ENCODE data around the gene GCK. TPM values are rescaled to one million over a fixed set of nuclear protein-coding genes. Genes with fewer than 3 reads are reported as not detected.
"Not testable (repeated sequence)": the region's sequence is repeated elsewhere in the genome, so short reads cannot be mapped to it uniquely, and the experiment has no call there.

Gene GCK
- total RNA-seq, 2 experiments from 2014 or later: 2.1 to 3.3 TPM

DNA sequence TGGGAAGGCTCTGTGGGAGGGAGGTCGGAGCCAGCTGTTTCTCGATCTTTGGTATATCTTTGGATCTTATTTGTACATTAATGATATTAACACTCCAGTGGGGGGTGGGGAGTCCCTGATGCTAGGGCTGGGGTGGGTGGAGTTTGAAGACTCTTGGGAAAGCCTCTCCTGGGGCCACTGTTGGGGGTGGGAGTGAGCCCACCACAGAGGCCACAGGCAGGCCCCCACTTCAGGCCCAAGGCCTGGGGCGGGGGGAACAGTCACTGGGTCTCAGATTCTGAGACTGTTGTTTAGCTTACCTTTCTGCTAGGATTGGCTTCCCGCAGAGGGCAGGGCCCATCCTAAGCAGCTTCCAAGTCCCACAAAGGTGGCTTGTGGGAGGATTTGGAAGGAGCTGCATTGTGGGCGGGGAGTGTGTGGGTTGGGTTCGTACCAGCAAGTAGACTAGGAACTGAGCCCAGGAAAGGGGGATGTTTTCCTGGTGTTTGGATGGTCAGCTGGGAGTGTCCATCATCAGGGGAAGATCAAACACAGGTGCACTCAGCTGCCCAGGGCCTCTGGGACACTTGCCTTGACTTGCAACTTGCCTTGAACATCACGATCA is 23.4 kb upstream of the GCK start:
- intact Hi-C loops (cut with micrococcal nuclease): no loop called here
- no peak overlapping the region for H3K27ac Mint-ChIP-seq
- no peak overlapping the region for H3K4me3 Mint-ChIP-seq
- no peaks in the 10 kb centered on the region for H3K4me1 Mint-ChIP-seq (ENCODE audit: low read depth)
- H3K36me3 Mint-ChIP-seq (ENCODE audit: low read depth): peaks cover 3% of the 10 kb centered on the region
- H3K9me3 Mint-ChIP-seq: no peaks in the 10 kb centered on the region
- no peak for DNase-seq
- CTCF ChIA-PET: interaction anchor here (0.6 to 1.1 kb wide), 2 partner anchors 28 to 353 kb away, joined by 3 to 4 read pairs; no protein-coding TSS in a partner anchor
- no peaks in the 10 kb centered on the region for H3K27me3 Mint-ChIP-seq (ENCODE audit: low read depth)

DNA sequence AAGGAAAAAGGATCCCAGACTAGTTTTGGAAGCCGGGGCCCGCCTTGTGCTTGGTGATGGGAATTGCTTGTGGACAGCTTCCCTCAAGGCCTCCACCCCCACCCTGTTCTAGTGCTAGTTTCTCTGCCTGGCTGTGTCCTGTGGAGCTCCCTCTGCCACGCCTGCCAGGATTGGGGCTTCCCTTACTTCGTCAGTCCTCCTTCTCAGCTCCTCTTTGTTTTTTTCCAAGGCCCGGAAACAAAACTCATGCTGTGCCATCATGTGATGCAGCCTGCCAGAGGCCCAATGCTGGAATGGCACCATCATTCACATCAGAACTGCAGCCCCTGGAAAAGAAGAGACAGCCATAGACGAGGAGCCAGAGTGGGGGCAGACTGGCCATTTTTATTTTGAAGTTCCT is 22.8 kb upstream of the GCK start:
- intact Hi-C loops (cut with micrococcal nuclease): no loop called here
- DNase-seq: no peak
- H3K27me3 Mint-ChIP-seq (ENCODE audit: low read depth): no peaks in the 10 kb centered on the region
- H3K4me1 Mint-ChIP-seq (ENCODE audit: low read depth): no peaks in the 10 kb centered on the region
- H3K9me3 Mint-ChIP-seq: no peaks in the 10 kb centered on the region
- CTCF ChIA-PET: interaction anchor here (1.1 kb wide), 1 partner anchor 29 kb away, joined by 4 read pairs; no protein-coding TSS in a partner anchor
- H3K27ac Mint-ChIP-seq: no peak overlapping the region
- H3K36me3 Mint-ChIP-seq (ENCODE audit: low read depth): peaks cover 3% of the 10 kb centered on the region
- H3K4me3 Mint-ChIP-seq: no peak overlapping the region

DNA sequence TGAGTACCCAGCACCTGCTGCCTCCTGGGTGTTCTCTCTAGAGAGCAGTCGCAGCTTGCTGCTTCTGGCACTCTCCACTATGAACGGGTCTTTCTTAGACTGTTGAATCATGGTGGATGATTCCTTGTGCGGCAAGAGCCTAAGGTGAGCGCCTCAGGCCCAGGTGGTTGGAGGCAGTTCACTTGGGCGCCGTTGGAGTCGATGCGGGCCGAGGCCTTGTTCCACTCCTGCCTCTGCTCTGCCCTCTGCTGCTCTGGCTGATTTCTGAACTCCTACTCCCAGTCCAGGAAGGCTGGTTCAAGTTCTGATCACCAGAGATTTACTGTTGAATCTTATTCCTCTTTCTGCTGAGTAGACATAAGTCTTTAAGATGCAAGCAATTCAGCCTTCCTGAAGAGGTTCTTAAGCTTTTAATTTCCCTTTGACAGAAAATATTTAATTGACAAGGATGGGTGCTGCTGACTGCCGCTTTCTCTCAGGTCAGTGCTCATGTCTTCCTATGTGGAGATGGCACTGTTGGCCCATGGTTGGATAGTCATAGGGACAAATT is 22.0 kb upstream of the GCK start:
- Mint-ChIP-seq H3K9me3 (no peaks in the 10 kb centered on the region), H3K36me3 (ENCODE audit: low read depth) (peaks cover 3% of the 10 kb centered on the region), H3K27me3 (ENCODE audit: low read depth) (no peaks in the 10 kb centered on the region), H3K27ac (no peak overlapping the region), H3K4me1 (ENCODE audit: low read depth) (no peaks in the 10 kb centered on the region), H3K4me3 (no peak overlapping the region)
- DNase-seq: no peak
- intact Hi-C loops (cut with micrococcal nuclease): no loop called here
- CTCF ChIA-PET: no interaction called here

DNA sequence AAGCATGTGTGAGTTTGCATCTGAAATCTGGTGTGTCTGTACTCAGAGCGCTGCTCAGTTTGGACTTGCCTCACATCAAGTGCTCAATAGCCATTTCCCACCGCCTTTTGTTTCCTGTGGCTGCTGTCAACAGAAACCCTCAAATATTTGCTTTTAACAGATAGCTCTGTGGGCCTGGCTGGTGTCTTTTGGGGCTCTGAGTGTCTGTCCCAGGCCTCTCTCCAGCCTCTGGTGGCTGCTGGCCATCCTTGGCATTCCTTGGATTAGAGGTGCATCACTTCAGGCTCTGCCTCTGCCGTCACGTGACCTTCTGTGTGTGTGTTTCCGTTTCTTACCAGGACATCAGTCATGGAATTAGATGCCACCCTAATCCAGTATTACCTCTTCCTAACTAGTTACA is 20.9 kb upstream of the GCK start:
- H3K4me3 Mint-ChIP-seq: no peak overlapping the region
- CTCF ChIA-PET: interaction anchor here (0.8 to 1.1 kb wide), 2 partner anchors 9 to 30 kb away, joined by 3 read pairs; partner anchors contain the start of gene YKT6
- no peaks in the 10 kb centered on the region for H3K4me1 Mint-ChIP-seq (ENCODE audit: low read depth)
- H3K27ac Mint-ChIP-seq: no peak overlapping the region
- H3K36me3 Mint-ChIP-seq (ENCODE audit: low read depth): peaks cover 5% of the 10 kb centered on the region
- intact Hi-C loops (cut with micrococcal nuclease): no loop called here
- no peak for DNase-seq
- H3K27me3 Mint-ChIP-seq (ENCODE audit: low read depth): no peaks in the 10 kb centered on the region
- H3K9me3 Mint-ChIP-seq: no peaks in the 10 kb centered on the region

DNA sequence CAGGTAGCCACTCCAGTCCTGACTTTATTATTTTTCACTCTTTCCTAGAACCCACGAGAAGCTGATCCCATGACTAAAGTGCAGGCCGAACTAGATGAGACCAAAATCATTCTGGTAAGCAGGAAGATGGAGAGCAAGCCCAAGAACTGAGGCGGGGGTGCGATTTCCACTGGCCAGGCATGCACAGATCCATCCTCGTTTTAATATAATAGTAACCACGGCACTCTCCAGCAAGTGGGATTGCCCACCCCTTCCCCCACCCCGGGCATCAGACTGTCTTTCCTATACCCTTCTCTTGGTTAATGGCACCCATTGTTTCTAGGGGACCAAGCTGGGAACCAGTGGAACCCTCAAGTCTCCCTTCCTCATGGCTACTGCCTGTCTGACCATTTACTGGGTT is 18.8 kb upstream of the GCK start:
- intact Hi-C loops (cut with micrococcal nuclease): no loop called here
- H3K36me3 Mint-ChIP-seq (ENCODE audit: low read depth): peaks cover 10% of the 10 kb centered on the region
- H3K27ac Mint-ChIP-seq: no peak overlapping the region
- CTCF ChIA-PET: interaction anchor here (0.6 kb wide), 1 partner anchor 148 kb away, joined by 6 read pairs; no protein-coding TSS in a partner anchor
- no peak for DNase-seq
- H3K4me3 Mint-ChIP-seq: no peak overlapping the region
- peaks cover 12% of the 10 kb centered on the region for H3K4me1 Mint-ChIP-seq (ENCODE audit: low read depth)
- no peaks in the 10 kb centered on the region for H3K27me3 Mint-ChIP-seq (ENCODE audit: low read depth)
- H3K9me3 Mint-ChIP-seq: no peaks in the 10 kb centered on the region

DNA sequence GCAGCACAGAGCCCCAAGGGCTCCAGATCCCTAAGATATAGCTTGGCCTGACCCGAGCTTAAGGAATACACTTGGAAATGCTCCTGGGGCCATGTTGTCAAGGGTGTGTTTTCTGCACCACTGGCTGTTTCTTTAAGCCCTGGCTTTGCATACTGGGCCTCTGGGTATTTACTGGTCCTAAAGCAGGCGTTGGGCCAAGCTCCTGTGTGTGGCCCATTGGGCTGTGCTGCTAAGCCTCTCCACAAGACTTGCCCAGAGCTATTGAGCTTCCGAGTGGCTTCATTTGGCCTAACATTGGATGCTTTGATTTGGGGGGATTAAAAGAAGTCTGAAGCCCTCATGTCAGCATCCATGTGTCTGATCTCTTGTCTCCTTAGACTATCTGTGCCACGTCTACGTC is 16.8 kb upstream of the GCK start:
- CTCF ChIA-PET: interaction anchor here (1.4 kb wide), 1 partner anchor 82 kb away, joined by 3 read pairs; the partner anchor contains the start of gene POLD2
- no peak overlapping the region for H3K4me3 Mint-ChIP-seq
- DNase-seq: no peak
- peaks cover 26% of the 10 kb centered on the region for H3K4me1 Mint-ChIP-seq (ENCODE audit: low read depth)
- intact Hi-C loops (cut with micrococcal nuclease): no loop called here
- no peak overlapping the region for H3K27ac Mint-ChIP-seq
- H3K27me3 Mint-ChIP-seq (ENCODE audit: low read depth): no peaks in the 10 kb centered on the region
- peaks cover 7% of the 10 kb centered on the region for H3K36me3 Mint-ChIP-seq (ENCODE audit: low read depth)
- no peaks in the 10 kb centered on the region for H3K9me3 Mint-ChIP-seq

DNA sequence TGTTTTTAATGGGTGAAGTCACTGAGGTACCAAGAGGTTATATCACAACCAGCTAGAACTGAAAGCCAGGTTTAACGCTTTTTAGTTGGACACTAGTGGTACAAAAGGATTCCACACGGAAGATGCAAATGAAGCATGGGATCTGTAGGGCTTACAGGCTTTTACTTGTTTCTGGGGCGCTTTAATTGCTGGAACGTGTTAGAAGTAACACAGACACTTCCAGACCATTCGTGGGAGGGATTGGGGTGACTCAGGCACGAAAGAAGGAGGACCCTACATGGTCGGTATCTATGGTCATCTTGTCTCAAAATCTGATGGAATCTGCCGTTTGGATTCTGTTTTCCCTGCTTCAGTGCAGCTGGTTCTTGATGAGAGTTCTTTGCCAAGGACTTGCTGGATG is 12.6 kb upstream of the GCK start:
- H3K36me3 Mint-ChIP-seq (ENCODE audit: low read depth): peaks cover 7% of the 10 kb centered on the region
- peaks cover 28% of the 10 kb centered on the region for H3K4me1 Mint-ChIP-seq (ENCODE audit: low read depth)
- no peaks in the 10 kb centered on the region for H3K9me3 Mint-ChIP-seq
- peak overlapping the region; percentile 82 for H3K4me3 Mint-ChIP-seq
- no peak overlapping the region for H3K27ac Mint-ChIP-seq
- CTCF ChIA-PET: interaction anchor here (0.6 to 1.1 kb wide), 3 partner anchors 8 to 95 kb away, joined by 3 to 4 read pairs (median 3); no protein-coding TSS in a partner anchor
- no peaks in the 10 kb centered on the region for H3K27me3 Mint-ChIP-seq (ENCODE audit: low read depth)
- intact Hi-C loops (cut with micrococcal nuclease): loop anchor here (2.0 kb wide), 2 partner anchors 119 to 289 kb away; partner anchors contain the start of genes NUDCD3 and POLM
- no peak for DNase-seq

DNA sequence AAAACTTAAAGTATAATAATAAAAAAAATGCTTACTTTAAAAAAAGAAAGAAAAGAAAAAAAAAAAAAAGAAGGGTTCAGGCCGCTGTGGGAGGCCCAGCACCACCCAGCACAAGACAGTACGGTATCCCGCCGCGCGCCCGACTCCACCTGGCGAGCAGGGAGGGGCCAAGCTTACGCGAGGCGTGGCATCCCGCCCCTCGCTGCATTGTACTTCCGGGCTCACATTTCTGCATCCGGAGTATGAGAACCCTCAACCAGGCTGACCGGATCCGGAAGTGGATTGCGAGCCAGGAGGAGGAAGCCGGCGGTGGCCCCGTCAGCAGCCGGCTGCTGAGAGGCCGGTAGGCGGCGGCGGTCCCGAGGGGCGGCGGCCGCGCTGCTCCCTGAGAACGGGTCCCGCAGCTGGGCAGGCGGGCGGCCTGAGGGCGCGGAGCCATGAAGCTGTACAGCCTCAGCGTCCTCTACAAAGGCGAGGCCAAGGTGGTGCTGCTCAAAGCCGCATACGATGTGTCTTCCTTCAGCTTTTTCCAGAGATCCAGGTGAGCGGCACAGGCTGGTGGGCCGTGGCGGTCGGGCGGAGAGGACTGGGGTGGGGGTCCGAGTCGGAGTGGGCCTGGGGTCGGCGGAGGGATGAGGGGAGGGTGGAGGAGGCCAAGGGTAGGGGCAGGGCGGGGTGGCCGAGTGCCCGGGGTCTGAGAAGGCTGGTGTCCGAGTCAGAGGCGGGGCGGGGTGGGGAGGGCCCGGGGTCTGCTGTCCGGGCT is 11.6 kb upstream of the GCK start, which contains the start of gene YKT6:
Gene YKT6, plus strand, starts transcription at position 280 of the 763 bp plus-strand sequence. Its CDS starts 158 bp downstream, at position 438.
- intact Hi-C loops (cut with micrococcal nuclease): loop anchor here (1.0 to 2.0 kb wide), 4 partner anchors 78 to 290 kb away; partner anchors contain the start of genes NUDCD3, POLD2 and POLM
- peak within 1 kb of the TSS; percentile 56 for H3K27ac Mint-ChIP-seq
- H3K4me1 Mint-ChIP-seq (ENCODE audit: low read depth): peaks cover 28% of the 10 kb centered on the region
- no peaks in the 10 kb centered on the region for H3K9me3 Mint-ChIP-seq
- peak within 1 kb of the TSS; percentile 82 for H3K4me3 Mint-ChIP-seq
- DNase-seq: peak; percentile 98
- CTCF ChIA-PET: interaction anchor here (0.8 to 1.1 kb wide), 3 partner anchors 8 to 428 kb away, joined by 3 read pairs; no protein-coding TSS in a partner anchor
- H3K36me3 Mint-ChIP-seq (ENCODE audit: low read depth): peaks cover 7% of the 10 kb centered on the region
- no peaks in the 10 kb centered on the region for H3K27me3 Mint-ChIP-seq (ENCODE audit: low read depth)

DNA sequence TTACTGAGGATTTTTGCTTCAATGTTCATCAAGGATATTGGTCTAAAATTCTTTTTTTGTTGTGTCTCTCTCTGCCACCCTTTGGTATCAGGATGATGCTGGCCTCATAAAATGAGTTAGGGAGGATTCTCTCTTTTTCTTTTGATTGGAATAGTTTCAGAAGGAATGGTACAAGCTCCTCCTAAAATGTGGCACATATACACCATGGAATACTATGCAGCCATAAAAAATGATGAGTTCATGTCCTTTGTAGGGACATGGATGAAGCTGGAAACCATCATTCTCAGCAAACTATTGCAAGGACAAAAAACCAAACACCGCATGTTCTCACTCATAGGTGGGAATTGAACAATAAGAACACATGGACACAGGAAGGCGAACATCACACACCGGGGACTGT is 10.9 kb upstream of the GCK start:
- CTCF ChIA-PET: interaction anchor here (0.8 kb wide), 1 partner anchor 429 kb away, joined by 3 read pairs; no protein-coding TSS in a partner anchor
- intact Hi-C loops (cut with micrococcal nuclease): loop anchor here (1.0 to 2.0 kb wide), 4 partner anchors 77 to 291 kb away; partner anchors contain the start of genes NUDCD3, POLD2 and POLM
- H3K27me3 Mint-ChIP-seq (ENCODE audit: low read depth); H3K27ac Mint-ChIP-seq; H3K36me3 Mint-ChIP-seq (ENCODE audit: low read depth); DNase-seq; H3K9me3 Mint-ChIP-seq: not testable (repeated sequence)
- Mint-ChIP-seq H3K4me1 (ENCODE audit: low read depth) (peaks cover 28% of the 10 kb centered on the region), H3K4me3 (peak overlapping the region; percentile 68)

DNA sequence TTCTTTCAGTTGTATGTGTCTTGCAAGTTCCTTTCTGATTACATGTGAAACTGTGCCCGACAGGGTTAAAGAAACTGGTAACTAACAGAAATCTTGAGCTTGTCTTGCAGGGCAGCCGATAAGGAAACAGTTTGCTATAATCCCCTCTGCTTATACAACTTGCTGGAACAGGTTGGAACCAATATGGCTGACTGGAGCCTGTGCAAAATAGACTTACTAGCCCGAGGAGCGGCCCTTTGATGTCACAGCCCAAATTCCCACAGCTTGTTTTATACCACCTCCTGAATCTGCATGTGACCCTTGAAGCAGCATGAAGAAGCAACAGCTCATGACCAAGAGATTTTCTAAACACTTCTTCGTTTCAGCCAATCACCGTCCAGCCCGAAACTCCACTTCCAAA is 8.2 kb upstream of the GCK start:
- Mint-ChIP-seq H3K4me3 (no peak overlapping the region), H3K36me3 (ENCODE audit: low read depth) (no peaks in the 10 kb centered on the region), H3K27me3 (ENCODE audit: low read depth) (peaks cover 2% of the 10 kb centered on the region), H3K27ac (no peak overlapping the region), H3K4me1 (ENCODE audit: low read depth) (peaks cover 21% of the 10 kb centered on the region), H3K9me3 (peaks cover 1% of the 10 kb centered on the region)
- intact Hi-C loops (cut with micrococcal nuclease): no loop called here
- CTCF ChIA-PET: no interaction called here
- no peak for DNase-seq

DNA sequence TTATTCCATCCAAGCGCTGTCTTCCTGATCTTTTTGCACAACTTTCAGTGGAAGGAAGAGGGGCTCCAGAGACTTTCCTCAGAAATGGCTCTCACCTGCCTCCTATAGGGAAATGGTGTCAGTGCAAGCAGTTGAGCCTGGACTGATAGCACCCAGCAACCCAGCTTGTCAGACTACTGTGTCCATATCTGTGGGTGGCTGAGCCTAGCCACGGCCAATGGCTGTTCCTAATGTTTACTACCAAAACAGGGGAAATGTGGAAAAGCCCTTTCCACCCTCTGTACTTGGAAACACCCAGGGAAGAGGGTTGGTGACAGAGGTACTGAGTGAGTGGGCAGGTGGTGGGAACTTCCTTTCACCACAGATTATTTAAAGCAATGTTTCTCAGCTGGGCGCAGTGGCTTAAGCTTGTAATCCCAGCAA is 7.2 kb upstream of the GCK start:
- intact Hi-C loops (cut with micrococcal nuclease): no loop called here
- DNase-seq: peak; percentile 56
- Mint-ChIP-seq H3K9me3 (peaks cover 1% of the 10 kb centered on the region), H3K27me3 (ENCODE audit: low read depth) (peaks cover 2% of the 10 kb centered on the region), H3K4me3 (no peak overlapping the region), H3K27ac (no peak overlapping the region), H3K36me3 (ENCODE audit: low read depth) (no peaks in the 10 kb centered on the region), H3K4me1 (ENCODE audit: low read depth) (peaks cover 12% of the 10 kb centered on the region)
- CTCF ChIA-PET: interaction anchor here (0.6 to 1.2 kb wide), 4 partner anchors 21 to 69 kb away, joined by 3 to 4 read pairs (median 4); no protein-coding TSS in a partner anchor

DNA sequence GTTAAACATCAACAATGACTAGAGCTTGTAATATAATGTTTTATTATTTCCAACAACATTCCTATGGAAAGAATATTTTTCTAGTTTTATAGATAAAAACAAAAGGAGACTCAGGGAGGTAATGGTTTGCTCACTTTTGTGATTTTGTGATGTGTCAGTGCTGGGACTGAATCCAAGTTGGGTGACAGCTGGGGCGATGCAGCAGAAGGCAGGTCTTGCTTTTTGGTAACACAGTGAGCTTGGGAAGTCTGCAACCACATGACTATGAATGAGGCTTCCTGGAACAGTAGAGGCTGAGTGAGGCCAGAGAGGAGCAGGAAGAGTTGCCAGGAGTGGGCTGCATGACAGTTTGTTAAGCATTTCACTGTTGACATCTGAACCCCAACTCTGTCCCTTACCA is 6.7 kb upstream of the GCK start:
- Mint-ChIP-seq H3K4me1 (ENCODE audit: low read depth) (peaks cover 11% of the 10 kb centered on the region), H3K36me3 (ENCODE audit: low read depth) (no peaks in the 10 kb centered on the region), H3K27ac (no peak overlapping the region), H3K27me3 (ENCODE audit: low read depth) (peaks cover 2% of the 10 kb centered on the region), H3K4me3 (no peak overlapping the region), H3K9me3 (peaks cover 1% of the 10 kb centered on the region)
- intact Hi-C loops (cut with micrococcal nuclease): no loop called here
- CTCF ChIA-PET: interaction anchor here (0.8 to 1.4 kb wide), 5 partner anchors 20 to 115 kb away, joined by 3 to 4 read pairs (median 3); no protein-coding TSS in a partner anchor
- DNase-seq: peak; percentile 14

Measured in activated naive CD4-positive, alpha-beta T cell treated with anti-CD3 and anti-CD28 coated beads for 36 hours (primary cell).